Lung (tissue), 12 donors: ENCODE results near the gene NPAS3. TPM values are rescaled to one million over a fixed set of nuclear protein-coding genes. Genes with fewer than 3 reads are reported as not detected.

Experiments used
- ATAC-seq: fragments of 200-7000 bp; cut with Tn5 transposase; one replicate; pipeline ENCODE4 v1.9.1; 2020; ENCODE audit warnings: moderate number of reproducible peaks; ENCODE audit not compliant: insufficient read depth, low FRiP score
- DNase-seq, 3 donors: peaks; one replicate each; pipeline ENCODE4 v3.0.0-alpha.2; 2013 to 2017
- H3K27ac ChIP-seq, 2 donors: one replicate each; pipeline ENCODE4 v1.5.1; 2013; ENCODE audit warnings: mild to moderate bottlenecking in 2 of 2, moderate library complexity in 2 of 2, control low read depth in 1 of 2, inconsistent platforms in 1 of 2, low read depth in 1 of 2, low read length in 1 of 2
- H3K27me3 ChIP-seq, 3 donors: one replicate each; pipeline ENCODE4 v1.5.1; 2013; ENCODE audit warnings: low read length in 2 of 3; ENCODE audit not compliant: control insufficient read depth in 3 of 3, insufficient read depth in 3 of 3
- H3K36me3 ChIP-seq, 4 donors: one replicate each; pipeline ENCODE4 v1.5.1; 2013; ENCODE audit warnings: low read length in 4 of 4, mild to moderate bottlenecking in 1 of 4, moderate library complexity in 1 of 4; ENCODE audit not compliant: control insufficient read depth in 4 of 4, insufficient read depth in 4 of 4
- H3K4me1 ChIP-seq, 5 donors: one replicate each; pipeline ENCODE4 v1.5.1; 2013; ENCODE audit warnings: low read length in 5 of 5, mild to moderate bottlenecking in 2 of 5, moderate library complexity in 1 of 5; ENCODE audit not compliant: control insufficient read depth in 5 of 5, insufficient read depth in 5 of 5
- H3K4me3 ChIP-seq: one replicate; pipeline ENCODE4 v1.5.1; 2013; ENCODE audit warnings: mild to moderate bottlenecking, control low read depth, moderate library complexity
- H3K9ac ChIP-seq, 2 donors: one replicate each; pipeline ENCODE4 v1.5.1; 2013; ENCODE audit warnings: low read length in 2 of 2, control low read depth in 1 of 2; ENCODE audit not compliant: insufficient read depth in 1 of 2
- H3K9me3 ChIP-seq, 4 donors: one replicate each; pipeline ENCODE4 v1.5.1; 2013; ENCODE audit warnings: low read length in 3 of 4, mild to moderate bottlenecking in 1 of 4, moderate library complexity in 1 of 4; ENCODE audit not compliant: control insufficient read depth in 4 of 4, insufficient read depth in 3 of 4
- CTCF ChIP-seq: IDR thresholded peaks from 2 replicates; pipeline ENCODE4 v1.5.1; 2012; ENCODE audit warnings: mild to moderate bottlenecking; ENCODE audit errors: control extremely low read depth, extremely low read depth
- WGBS, 2 donors: extraction: QIAGEN DNeasy Blood & Tissue Kit; methylation state at CpG; one replicate each; pipeline ENCODE4 v1.1.7; 2013; 5-methylcytosine and 5-hydroxymethylcytosine counted together
- polyA plus RNA-seq, 2 donors: library from polyadenylated mRNA; stranded (reverse); fragments of 200-250 nt; gene quantifications; one replicate each; pipeline ENCODE4 v1.2.1, GENCODE V29; 2013
- total RNA-seq, 2 donors: library from RNA; depleted of rRNA in 1 of 2; stranded (reverse); fragments of >200 nt in 1 of 2; gene quantifications; one replicate each; pipeline ENCODE4 v1.2.1, GENCODE V29; 2014 to 2021
- donor health status: control.
- donor health status: control.
- donor health status: Bipolar disorder and iron deficiency.
- donor health status: healthy.
- donor health status: DM: yes; HTN: yes; CAD: no.

NPAS3 gene
- total and polyA plus RNA-seq, 4 donors: 0.13 to 0.48 (median 0.33) TPM

GRCh38 chr14:33534632-33535031 lies 596.0 kb downstream of the NPAS3 start:
- ATAC-seq (no peak), DNase-seq (no peak)
- no peaks in the 10 kb centered on the region for H3K36me3 ChIP-seq
- no peaks in the 10 kb centered on the region for H3K4me1 ChIP-seq
- 75 to 93% methylated on average over 6 of the region's 6 CpGs for WGBS, 2 donors
- H3K4me3 ChIP-seq: no peak overlapping the region
- H3K27me3 ChIP-seq: no peaks in the 10 kb centered on the region
- TF ChIP-seq CTCF: no peak
- H3K9ac ChIP-seq: no peak overlapping the region
- no peak overlapping the region for H3K27ac ChIP-seq
- no peaks in the 10 kb centered on the region for H3K9me3 ChIP-seq

GRCh38 chr14:33539918-33540357 lies 601.3 kb downstream of the NPAS3 start:
- H3K27ac ChIP-seq: no peak overlapping the region
- no peak for TF ChIP-seq CTCF
- no peak overlapping the region for H3K9ac ChIP-seq
- no peak for DNase-seq
- no peak for ATAC-seq
- WGBS, 2 donors: 52 to 76% methylated on average over 3 of the region's 3 CpGs
- H3K4me3 ChIP-seq: no peak overlapping the region
- H3K4me1 ChIP-seq: peaks cover 0 to 3% (median 0%) of the 10 kb centered on the region in 5 donors
- no peaks in the 10 kb centered on the region for H3K27me3 ChIP-seq
- H3K36me3 ChIP-seq: no peaks in the 10 kb centered on the region
- no peaks in the 10 kb centered on the region for H3K9me3 ChIP-seq

GRCh38 chr14:33541171-33541570 lies 602.5 kb downstream of the NPAS3 start:
- no peak for DNase-seq
- Histone ChIP-seq H3K27ac (no peak overlapping the region), H3K4me1 (peaks cover 0 to 3% (median 0%) of the 10 kb centered on the region in 5 donors), H3K4me3 (no peak overlapping the region), H3K36me3 (no peaks in the 10 kb centered on the region), H3K9me3 (no peaks in the 10 kb centered on the region), H3K9ac (no peak overlapping the region), H3K27me3 (no peaks in the 10 kb centered on the region)
- no peak for TF ChIP-seq CTCF
- ATAC-seq: no peak
- 93 to 97% methylated on average over 2 of the region's 2 CpGs for WGBS, 2 donors
